Stomach smooth muscle (tissue), 2 donors: ENCODE measurements around the gene NUP43.

ENCODE experiments used
- H3K27ac ChIP-seq: one replicate; pipeline ENCODE4 v1.7.0; 2013; ENCODE audit warnings: mild to moderate bottlenecking, low read length, inconsistent platforms
- H3K27me3 ChIP-seq, 2 donors: one replicate each; pipeline ENCODE4 v1.7.0; 2013; ENCODE audit warnings: low read length in 2 of 2; ENCODE audit not compliant: insufficient read depth in 2 of 2, control insufficient read depth in 1 of 2
- H3K36me3 ChIP-seq, 2 donors: one replicate each; pipeline ENCODE4 v1.7.0; 2013; ENCODE audit warnings: low read length in 2 of 2; ENCODE audit not compliant: control insufficient read depth in 2 of 2, insufficient read depth in 2 of 2
- H3K4me1 ChIP-seq: one replicate; pipeline ENCODE4 v1.7.0; 2013; ENCODE audit warnings: low read length; ENCODE audit not compliant: control insufficient read depth, insufficient read depth
- H3K4me3 ChIP-seq, 2 donors: one replicate each; pipeline ENCODE4 v1.7.0; 2013; ENCODE audit warnings: low read length in 2 of 2
- H3K9ac ChIP-seq, 2 donors: one replicate each; pipeline ENCODE4 v1.7.0; 2013; ENCODE audit warnings: low read length in 2 of 2, mild to moderate bottlenecking in 1 of 2
- H3K9me3 ChIP-seq, 2 donors: one replicate each; pipeline ENCODE4 v1.7.0; 2013; ENCODE audit warnings: low read length in 2 of 2; ENCODE audit not compliant: control insufficient read depth in 2 of 2
- donor health status: healthy.
- donor health status: Pancreatic carcinoma.

Gene NUP43

DNA sequence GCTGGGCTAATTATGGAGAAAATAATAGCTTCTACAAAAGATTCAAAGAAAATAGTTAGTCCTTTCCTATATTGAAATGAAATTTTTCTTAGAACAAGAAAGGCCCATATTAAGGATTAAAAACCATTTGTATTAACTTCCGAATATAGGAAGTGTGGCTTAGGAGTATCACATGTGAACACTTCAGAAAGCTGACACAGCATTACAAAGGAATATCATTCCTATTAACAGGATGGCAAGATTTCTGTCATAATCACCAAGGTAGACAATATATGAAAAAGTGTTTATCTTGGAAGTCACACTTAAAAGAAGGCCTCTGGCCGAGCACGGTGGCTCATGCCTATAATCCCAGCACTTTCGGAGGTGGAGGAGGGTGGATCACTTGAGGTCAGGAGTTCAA is 23.1 kb downstream of the NUP43 start:
- H3K9ac ChIP-seq, result no peak overlapping the region
- no peaks in the 10 kb centered on the region for H3K9me3 ChIP-seq
- H3K27ac ChIP-seq, result no peak overlapping the region

DNA sequence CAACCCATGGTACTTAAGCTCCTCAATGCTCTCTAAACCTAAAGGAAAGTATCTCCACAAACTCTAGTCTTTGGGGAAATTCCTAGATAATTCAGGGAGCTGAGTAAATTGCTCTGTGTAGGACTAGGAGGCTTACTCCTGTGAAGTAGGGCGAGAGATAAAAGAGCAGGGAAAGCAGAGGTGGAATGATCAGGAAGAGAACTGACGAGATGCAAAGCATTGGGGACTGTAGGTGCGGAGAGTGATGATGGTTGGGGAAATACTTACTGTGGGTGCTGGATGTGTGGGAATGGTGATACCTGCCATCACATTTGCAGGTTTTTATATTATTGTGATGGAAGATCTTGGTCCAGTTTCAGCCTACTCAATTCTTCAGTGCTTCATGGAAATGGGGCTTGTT is 26.8 kb downstream of the NUP43 start:
- Histone ChIP-seq H3K27me3 (no peaks in the 10 kb centered on the region), H3K9ac (no peak overlapping the region), H3K9me3 (no peaks in the 10 kb centered on the region), H3K36me3 (no peaks in the 10 kb centered on the region), H3K27ac (no peak overlapping the region), H3K4me3 (no peak overlapping the region), H3K4me1 (peaks cover 2% of the 10 kb centered on the region)

More for the DNA sequence above, 23.1 kb downstream of the NUP43 start:
- peaks cover 0 to 9% of the 10 kb centered on the region in 2 donors for H3K36me3 ChIP-seq
- H3K4me1 ChIP-seq, result no peaks in the 10 kb centered on the region
- no peaks in the 10 kb centered on the region for H3K27me3 ChIP-seq
- H3K4me3 ChIP-seq, result no peak overlapping the region

DNA sequence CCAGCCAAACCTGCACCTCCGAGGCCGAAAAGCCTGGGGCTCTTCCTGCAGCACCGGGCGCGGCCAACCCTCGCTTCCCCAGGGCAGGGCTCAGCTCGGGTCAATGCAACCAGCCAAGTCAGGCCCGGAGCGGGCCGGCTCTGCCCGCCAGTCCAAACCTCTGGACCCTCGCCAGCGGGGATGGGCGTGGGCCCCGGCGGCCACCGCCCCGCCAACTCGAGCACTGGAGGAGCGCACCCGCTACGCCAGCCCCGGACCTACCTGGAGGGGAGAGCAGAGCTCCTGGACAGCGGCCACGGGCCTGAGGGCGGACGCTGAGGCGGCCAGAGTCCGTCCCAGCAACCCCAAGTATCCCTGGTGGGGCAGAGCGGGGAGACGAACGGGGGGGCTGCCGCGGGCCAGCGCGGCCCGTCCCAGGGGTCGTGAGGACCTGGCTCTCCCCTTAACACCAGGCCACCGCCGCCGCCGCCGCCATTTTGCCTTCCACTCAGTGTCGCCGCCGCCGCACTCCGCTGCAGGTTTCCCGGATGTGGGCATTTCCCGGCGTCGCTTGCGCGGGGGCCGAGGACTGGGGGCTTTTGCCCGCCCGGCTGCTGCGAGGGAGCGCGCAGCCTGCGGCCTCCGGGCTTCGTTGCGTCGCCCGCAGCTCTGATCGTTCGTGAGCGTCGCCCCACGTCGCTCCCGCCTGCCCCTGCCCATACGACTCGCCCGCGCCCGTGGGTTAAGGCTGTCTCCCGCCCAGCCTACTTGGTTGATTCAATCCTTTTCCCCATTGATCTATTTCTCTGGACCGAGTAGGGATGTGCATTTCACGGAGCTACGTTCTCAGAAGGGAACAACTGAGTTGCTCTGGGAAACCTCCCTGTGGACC is 28.5 kb downstream of the NUP43 start, which contains the start of gene LATS1:
LATS1 (minus strand) TSS at position 514 of the 871 bp plus-strand sequence. CDS start 15,975 bp downstream, outside the sequence.
- Histone ChIP-seq H3K36me3 (no peaks in the 10 kb centered on the region), H3K27ac (peak within 1 kb of the TSS; percentile 99), H3K4me3 (peak within 1 kb of the TSS; percentile 78 to 94), H3K27me3 (no peaks in the 10 kb centered on the region), H3K4me1 (peaks cover 2% of the 10 kb centered on the region), H3K9ac (peak within 1 kb of the TSS; percentile 95 to 99), H3K9me3 (no peaks in the 10 kb centered on the region)

DNA sequence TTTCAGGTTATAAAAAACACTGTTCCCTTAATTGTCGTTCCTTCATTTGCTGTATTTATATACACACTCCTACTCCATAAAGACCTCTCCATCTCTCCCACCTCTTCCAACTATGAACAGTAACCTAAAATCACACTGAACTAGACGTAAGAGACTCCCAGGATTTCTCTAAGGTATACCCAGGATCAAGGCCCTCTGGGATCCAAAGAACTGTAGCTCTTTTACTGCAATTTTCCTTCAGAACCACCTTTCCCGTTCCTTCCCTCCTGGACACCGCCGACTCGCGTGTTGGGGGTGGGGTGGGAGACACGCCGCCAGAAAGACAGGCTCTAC is 29.1 kb downstream of the NUP43 start:
- Histone ChIP-seq H3K27ac (peak overlapping the region; percentile 99), H3K4me3 (peak overlapping the region; percentile 78 to 94), H3K9ac (peak overlapping the region; percentile 95 to 99), H3K9me3 (no peaks in the 10 kb centered on the region), H3K4me1 (peaks cover 2% of the 10 kb centered on the region), H3K36me3 (no peaks in the 10 kb centered on the region), H3K27me3 (no peaks in the 10 kb centered on the region)

DNA sequence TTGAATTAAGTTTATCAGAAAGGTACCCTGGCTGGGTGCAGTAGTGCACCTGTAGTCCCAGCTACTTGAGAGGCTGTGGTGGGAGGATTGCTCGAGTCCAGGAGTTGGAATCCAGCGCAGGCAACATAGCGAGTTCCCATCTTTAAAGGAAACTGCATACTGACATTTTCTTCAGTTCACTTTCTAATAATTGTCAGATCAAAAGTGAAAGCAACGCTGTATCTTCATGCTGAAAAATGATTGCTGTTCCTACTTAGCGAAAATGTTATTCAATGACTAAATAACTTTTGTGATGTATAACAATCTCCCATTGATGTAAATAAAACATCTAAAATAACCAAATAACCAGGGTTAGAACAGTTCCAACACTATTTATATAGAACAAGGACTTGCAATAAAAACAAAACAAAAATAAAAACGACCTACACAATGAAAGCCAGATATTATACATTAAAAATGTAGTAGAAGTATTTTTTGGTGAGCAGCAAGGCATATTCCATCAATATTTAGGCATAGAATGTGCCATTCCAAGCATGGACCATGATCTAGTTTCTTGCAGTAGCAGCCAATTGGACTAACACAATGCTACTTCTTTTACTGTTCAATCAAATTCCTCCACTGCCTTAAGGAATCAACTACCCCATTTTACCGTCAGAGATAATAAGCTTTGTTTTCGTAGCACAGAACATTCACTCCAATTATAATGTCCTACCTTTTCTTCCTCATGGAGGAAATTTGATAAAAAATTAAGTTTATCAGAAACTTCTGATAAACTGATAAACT is 30.0 kb downstream of the NUP43 start:
- Histone ChIP-seq H3K9ac (peak overlapping the region; percentile 22 to 95), H3K27me3 (no peaks in the 10 kb centered on the region), H3K9me3 (no peaks in the 10 kb centered on the region), H3K36me3 (no peaks in the 10 kb centered on the region), H3K4me1 (peaks cover 2% of the 10 kb centered on the region), H3K27ac (no peak overlapping the region), H3K4me3 (peak overlapping the region; percentile 78 to 94)

DNA sequence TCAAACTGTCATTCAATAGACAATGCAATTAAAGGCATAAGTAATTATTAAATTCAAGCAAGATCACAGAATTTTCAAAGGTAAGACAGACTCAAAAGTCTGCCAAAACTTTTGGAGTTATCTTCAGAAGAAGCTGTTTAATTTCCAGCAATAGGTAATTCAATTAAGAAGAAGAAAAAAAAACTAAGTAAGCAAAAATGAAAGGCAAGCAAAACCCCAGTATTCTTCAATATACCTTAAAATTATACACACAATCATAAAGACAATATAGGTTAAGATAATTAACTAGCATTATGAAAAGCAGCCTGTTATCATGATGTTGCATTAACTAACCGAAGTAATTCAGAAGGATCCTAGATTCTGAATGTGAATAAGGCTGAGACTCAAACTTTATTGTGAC is 31.9 kb downstream of the NUP43 start:
- Histone ChIP-seq H3K4me1 (peaks cover 2% of the 10 kb centered on the region), H3K9ac (no peak overlapping the region), H3K27me3 (no peaks in the 10 kb centered on the region)

DNA sequence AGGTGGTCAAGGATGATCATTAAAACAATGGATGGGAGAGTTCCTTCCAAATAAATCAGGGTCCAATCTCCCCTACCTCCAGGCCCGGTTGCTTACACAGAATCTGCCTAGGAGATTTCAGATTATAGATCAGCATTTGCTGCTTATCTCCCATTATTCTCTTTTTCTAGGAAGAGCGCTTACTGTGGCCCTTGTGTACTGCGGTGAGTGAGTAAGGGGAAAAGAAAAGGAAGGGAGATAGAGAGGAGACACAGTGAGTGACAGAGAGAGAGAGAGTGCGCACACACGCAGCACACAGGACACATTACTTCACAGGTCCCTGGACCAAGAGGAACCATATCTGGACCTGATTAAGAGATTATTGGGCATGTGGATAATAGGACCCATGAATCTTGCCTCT is 34.6 kb downstream of the NUP43 start:
- Histone ChIP-seq H3K36me3 (no peaks in the 10 kb centered on the region), H3K4me1 (peaks cover 5% of the 10 kb centered on the region), H3K27me3 (no peaks in the 10 kb centered on the region), H3K4me3 (no peak overlapping the region), H3K9me3 (no peaks in the 10 kb centered on the region), H3K27ac (no peak overlapping the region), H3K9ac (no peak overlapping the region)

More for the DNA sequence above, 31.9 kb downstream of the NUP43 start:
- H3K36me3 ChIP-seq, result no peaks in the 10 kb centered on the region
- no peak overlapping the region for H3K4me3 ChIP-seq
- no peak overlapping the region for H3K27ac ChIP-seq
- H3K9me3 ChIP-seq, result no peaks in the 10 kb centered on the region

DNA sequence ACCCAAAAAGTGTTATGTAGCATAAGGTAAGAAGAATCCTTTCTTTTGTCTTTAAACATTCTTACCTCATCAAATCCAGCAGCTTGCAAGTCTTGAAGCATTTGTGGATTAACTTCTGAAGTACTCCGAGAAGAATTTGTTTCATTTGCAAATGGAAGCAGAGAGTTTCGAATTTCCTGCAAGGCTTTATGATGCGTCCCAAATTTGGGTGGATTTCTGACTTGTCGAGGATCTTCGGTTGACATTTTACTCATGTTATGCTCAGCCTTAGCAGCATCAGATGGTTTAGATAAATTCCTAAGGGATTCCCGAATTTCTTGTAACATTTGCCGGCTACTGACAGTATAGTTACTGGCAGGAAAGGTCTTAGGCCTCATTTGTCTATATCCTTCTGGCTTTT is 44.6 kb downstream of the NUP43 start:
- no peak overlapping the region for H3K9ac ChIP-seq
- no peaks in the 10 kb centered on the region for H3K9me3 ChIP-seq
- H3K36me3 ChIP-seq, result no peaks in the 10 kb centered on the region
- H3K27ac ChIP-seq, result no peak overlapping the region
- H3K4me3 ChIP-seq, result no peak overlapping the region
- peaks cover 6% of the 10 kb centered on the region for H3K4me1 ChIP-seq
- no peaks in the 10 kb centered on the region for H3K27me3 ChIP-seq

DNA sequence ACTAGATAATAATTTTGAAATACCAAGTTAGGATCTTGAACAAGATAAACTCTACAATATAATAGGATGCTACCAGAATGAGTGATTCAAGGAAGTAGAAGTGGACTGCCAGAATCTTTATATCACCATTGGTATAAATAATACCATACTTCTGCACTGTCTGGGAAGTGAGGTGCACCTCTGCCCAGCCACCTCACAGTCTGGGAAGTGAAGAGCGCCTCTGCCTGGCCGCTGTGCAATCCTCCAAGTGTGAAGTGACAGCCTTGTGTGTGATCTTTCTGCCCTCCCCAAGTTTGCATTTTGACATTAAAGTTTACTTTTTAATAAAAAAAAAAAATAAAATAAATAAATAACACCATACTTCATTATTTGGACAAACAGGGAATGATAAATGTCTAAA is 47.2 kb downstream of the NUP43 start:
- H3K4me3 ChIP-seq, result no peak overlapping the region
- H3K36me3 ChIP-seq, result peaks cover 0 to 1% of the 10 kb centered on the region in 2 donors
- no peak overlapping the region for H3K9ac ChIP-seq
- no peaks in the 10 kb centered on the region for H3K27me3 ChIP-seq
- peaks cover 6% of the 10 kb centered on the region for H3K4me1 ChIP-seq
- no peak overlapping the region for H3K27ac ChIP-seq
- H3K9me3 ChIP-seq, result no peaks in the 10 kb centered on the region

DNA sequence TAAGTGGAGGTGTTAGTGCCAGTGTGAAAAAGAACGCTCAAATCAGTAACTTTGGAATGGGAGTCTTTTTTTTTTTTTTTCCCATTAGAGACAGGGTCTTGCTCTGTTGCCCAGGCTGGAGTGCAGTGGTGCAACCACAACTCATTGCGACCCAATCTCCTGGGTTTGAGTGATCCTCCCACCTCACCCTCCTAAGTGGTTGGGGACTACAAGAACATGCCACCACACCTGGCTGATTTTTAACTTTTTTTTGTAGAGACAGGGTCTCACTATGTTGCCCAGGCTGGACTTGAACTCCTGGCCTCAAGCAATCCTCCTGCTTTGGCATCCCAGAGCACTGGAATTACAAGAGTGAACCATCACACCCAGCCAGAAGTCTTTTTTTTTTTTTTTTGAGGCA is 48.2 kb downstream of the NUP43 start:
- Histone ChIP-seq H3K9ac (no peak overlapping the region), H3K4me1 (peaks cover 4% of the 10 kb centered on the region), H3K4me3 (no peak overlapping the region), H3K27me3 (no peaks in the 10 kb centered on the region), H3K36me3 (peaks cover 0 to 3% of the 10 kb centered on the region in 2 donors), H3K27ac (no peak overlapping the region), H3K9me3 (no peaks in the 10 kb centered on the region)
